ENCODE measurements around the gene CEP43.
A peak's percentile ranks its signal among the peaks of the same experiment; 100 is the strongest.

The CEP43 gene, protein sequence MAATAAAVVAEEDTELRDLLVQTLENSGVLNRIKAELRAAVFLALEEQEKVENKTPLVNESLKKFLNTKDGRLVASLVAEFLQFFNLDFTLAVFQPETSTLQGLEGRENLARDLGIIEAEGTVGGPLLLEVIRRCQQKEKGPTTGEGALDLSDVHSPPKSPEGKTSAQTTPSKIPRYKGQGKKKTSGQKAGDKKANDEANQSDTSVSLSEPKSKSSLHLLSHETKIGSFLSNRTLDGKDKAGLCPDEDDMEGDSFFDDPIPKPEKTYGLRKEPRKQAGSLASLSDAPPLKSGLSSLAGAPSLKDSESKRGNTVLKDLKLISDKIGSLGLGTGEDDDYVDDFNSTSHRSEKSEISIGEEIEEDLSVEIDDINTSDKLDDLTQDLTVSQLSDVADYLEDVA

DNA sequence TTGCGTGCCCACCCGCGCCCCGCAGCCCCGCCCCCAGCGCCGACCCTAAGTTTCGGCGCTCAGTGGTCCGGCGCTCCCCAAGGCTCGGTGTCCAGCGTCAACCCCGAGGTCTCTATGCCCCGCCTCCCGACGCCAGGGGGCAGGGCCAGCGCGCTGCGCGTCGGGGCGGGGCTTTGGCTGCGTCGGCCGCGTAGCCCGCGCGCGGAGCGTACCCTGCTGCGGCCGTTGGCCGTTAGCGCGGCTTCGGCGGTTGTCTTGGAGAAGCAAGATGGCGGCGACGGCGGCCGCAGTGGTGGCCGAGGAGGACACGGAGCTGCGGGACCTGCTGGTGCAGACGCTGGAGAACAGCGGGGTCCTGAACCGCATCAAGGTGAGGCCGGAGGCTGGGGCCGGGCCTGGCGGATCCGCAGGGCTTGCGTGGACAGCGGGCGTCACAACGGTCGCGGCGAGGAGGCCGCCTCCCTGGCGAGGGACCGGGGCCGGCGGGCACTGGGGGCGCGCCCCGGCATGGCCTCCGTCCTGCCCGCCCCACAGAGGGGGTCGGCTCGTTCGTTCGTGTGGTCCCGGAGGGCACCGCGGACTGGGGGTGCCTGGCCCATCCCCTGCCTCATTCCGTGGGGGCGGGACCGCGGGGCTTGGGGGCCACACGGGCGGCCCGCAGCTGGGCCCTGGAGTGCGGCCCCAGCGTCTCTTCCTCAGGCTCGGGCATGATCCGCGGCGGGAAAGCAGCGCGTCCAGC, at the start of gene CEP43:
TSS of gene CEP43 (plus strand) at position 253 of the 739 bp plus-strand sequence. CDS start at position 269, 16 bp downstream.
- DNase-seq: peak; percentile 92 to 96

DNA sequence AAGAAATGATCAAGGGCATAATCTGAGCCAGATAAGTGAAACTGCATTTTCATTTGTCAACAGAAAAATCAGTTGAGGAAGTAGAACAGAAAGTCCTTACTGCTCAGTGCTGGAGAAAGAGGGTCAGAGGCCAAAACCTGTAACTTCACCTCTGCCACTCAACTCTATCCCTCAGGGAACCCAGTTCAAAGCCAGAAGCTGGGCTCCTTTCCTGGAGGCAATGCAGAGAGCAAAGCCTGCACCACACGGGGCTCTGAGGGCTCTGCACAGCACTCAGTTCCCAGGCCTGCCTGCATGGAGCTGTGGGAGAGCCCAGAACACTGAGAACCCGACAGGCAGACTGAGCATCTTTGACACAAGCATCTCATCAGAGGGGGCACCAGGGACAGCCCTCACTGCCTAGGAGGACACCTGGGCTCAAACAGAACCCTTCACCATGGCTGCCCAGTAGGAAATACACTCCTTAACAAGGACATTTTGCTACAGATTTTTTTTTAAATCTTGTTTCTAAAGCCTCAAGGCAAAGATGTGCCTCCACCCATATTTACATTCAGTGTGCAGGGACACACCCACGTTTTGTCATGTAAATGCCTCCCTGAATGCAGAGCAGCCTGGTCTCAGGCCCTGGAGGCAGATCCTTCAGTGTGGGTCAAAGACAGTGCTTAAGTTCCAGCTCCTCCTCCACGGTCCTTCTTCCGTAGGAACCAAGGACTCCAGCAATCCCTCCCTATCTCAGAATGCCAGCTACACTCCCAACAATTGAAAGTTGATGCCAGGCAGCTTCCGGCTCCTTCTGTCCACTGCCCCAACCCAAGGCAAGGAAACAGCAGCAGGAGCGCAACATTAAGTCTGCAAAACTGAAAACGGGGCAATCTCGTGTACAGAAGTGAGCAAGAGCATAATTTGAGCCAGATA, 49.4 kb upstream of the CEP43 start:
- no peak for DNase-seq

DNA sequence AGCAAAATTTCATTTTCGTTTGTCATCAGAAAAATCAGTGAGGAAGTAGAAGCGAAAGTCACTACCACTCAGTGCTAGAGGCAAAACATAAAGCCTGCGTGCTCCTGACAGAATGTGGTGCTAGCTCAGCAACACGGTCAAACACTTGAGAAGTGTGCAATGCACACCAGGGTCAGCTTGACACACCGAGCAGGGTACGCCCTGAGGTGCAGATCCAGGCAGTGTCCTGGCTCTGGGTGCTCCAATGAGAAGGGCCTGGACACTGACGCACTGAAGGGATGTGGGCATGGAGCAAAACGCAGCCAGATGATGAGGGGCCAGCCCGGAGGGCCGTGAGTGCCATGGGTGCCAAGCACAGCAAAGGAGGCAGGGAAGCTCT, 48.8 kb upstream of the CEP43 start:
- no peak for DNase-seq

DNA sequence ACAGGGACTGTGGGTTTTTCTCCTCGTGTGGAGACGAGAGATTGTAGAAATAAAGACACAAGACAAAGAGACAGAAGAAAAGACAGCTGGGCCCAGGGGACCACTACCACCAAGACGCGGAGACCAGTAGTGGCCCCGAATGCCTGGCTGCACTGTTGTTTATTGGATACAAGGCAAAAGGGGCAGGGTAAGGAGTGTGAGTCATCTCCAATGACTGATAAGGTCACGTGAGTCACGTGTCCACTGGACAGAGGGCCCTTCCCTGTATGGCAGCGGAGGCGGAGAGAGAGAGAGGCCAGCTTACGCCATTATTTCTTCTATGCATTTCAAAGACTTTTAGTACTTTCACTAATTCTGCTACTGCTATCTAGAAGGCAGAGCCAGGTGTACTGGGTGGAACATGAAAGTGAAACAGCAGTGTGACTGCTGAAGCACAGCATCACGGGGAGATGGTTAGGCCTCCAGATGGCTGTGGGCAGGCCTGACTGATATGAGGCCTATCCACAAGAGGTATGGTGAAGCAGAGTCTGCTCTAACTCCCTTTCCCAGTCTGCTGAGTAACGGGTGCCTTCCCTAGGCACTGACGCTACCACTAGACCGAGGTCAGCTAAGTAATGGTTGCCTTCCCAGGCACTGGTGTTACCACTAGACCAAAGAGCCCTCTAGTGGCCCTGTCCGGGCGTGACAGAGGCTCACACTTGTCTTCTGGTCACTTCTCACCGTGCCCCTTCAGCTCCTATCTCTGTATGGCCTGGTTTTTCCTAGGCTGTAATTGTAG, 48.1 kb upstream of the CEP43 start:
- DNase-seq: peak; percentile 35 to 47

DNA sequence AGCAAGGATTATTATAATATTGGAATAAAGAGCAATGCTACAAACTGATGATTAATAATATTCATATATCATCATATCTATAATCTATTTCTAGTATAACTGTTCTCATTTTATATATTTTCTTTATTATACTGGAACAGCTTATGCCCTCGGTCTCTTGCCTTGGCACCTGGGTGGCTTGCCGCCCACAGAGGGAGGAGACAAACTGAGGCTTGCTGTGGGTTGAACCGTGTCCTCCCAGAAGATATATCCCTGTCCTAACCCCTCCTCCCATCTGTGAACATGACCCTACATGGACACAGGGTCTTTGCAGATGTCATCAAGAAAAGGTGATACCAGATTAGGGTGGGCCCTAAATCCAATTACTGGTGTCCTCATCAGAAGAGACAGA, 47.5 kb upstream of the CEP43 start:
- DNase-seq: no peak

DNA sequence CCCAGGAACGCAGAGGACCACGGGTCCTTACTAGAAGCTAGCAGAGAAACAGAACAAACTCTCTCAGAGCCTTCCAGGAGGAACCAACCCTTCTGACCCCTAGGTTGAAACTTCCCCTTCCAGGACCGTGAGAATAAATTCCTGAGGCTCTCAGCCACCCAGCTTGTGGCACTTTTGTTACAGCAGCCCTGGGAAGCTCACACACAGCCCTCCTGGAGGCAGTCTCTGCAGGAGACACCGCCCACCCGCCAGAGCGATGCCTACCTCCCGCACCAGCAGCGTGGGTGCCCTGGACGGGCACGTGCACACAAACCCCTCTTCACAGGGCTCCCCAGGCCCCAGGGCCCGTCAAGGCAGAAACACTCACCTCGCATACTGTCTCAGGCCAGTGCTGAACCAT, 47.1 kb upstream of the CEP43 start:
- DNase-seq: no peak

DNA sequence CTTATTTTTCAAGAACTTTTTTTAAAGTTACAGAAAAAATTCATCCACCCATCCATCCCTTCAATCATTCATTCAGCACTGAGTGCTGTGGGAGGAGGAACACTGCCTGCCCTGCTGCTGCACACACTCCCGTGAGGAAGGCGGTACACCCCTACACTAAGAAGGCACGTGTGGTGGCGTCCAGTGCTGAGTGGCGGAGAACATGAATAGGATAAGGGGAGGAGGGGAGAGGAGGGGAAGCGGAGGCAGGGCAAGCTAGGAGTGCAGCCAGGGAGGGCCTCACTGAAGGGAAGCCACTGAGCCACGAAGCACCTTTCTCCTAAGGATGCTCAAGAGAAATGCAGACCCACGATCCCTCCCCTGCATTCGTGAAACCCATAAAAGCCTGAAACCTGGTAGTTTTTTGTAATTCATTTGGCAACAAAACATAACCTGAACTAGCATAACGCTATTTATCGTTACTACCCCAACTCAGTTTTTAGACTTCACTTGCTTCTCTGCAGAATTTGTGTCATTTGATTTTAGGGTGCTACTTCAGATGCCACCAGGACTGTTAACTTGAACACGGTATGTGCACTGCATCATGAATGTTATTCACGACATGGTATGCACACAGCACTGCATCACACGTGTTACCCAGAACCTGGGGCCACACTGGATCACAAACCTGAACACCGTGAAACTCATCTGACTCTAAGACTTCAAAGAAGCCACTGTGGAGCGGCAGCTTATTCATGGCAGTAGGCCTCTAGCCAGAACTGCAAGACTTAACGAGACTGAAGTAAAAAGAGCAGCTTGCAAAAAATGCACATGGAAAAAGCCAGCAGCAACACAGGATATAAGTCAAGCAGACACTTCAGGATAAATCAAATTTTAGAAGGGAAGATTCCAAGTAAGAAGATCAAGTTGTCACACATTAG, 46.4 kb upstream of the CEP43 start:
- no peak for DNase-seq

DNA sequence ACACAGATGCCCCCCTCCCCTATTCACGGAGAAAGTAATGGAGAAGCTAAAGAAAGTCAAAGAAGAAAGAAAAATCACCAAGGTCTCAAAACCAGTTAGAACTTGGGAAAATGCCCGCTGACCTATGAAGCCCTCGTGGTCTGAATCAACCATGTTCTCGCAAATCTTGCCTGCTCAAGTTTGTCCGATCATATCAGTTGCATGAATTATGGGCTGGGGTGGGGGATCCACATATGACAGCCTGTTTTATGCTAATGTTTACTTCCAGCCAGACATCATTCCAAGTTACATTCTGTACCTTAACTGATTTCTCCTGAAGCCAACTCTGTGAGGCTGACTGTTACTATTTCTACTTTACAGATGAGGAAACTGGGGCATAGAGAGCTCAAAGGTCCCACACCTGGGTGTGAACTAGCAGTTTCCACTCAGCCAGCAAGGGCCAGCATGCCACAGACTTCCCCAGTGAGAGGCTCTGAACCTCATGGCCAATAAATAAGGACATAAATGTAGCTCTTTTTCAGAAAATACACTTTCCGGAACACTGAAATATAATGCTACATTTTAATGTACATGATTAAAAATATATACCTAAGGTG, 45.0 kb upstream of the CEP43 start:
- no peak for DNase-seq

DNA sequence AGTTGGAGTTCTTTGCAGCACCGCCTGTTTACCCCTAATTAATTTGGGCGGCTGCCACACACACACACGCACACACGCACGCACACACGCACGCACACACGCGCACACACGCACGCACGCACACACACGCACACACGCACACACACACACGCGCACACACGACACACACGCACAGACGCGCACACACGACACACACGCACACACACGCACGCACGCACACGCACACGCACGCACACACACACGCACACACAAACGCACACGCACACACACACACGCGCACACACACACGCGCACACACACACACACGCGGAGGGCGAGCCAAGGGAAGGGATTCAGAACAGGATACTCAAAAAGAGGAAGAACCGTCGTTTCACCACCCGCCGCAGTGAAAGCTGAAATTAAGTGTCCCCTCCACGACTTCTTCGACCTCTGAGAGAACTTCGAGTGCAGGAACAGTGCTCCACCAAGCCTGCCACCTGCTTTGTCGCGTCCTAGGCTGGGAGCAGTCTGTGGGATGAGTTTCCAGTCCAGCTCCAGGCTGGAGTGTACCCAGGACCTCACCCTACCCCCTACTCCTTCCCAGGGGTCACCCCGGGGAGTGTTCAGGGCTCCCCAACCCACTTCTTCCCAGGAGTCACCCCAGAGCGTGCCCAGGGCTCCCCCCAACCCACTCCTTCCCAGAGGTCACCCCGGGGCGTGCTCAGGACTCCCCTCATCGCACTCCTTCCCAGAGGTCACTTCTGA, 43.9 kb upstream of the CEP43 start:
- DNase-seq: peak; percentile 86 to 87

DNA sequence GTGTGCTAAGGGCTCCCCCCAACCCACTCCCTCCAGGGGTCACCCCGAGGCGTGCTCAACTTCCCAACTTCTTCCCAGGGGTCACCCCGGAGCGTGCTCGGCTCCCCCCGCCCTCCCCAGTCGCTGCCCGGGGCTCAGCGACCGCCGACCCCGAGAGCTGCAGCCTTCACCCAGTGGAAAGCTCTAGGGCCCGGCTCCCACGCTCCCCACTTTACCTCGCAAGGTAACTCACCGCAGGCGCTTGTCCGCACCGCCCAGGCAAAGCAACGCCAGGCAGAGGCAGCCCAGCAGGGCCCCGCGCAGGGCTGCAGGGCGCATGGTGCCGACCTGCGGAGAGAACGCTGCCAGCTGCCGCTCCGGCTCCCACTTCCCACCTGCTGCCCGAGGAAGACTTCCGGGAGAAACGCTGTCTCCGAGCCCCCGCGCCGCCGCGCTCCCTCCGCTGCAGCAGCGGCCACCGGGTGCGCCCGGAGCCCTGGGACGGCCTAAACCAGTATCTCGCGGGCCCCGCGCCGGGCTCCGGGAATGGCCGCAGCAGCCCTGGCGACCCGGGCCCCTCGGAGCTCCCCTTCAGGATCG, 43.2 kb upstream of the CEP43 start:
- DNase-seq: no peak

DNA sequence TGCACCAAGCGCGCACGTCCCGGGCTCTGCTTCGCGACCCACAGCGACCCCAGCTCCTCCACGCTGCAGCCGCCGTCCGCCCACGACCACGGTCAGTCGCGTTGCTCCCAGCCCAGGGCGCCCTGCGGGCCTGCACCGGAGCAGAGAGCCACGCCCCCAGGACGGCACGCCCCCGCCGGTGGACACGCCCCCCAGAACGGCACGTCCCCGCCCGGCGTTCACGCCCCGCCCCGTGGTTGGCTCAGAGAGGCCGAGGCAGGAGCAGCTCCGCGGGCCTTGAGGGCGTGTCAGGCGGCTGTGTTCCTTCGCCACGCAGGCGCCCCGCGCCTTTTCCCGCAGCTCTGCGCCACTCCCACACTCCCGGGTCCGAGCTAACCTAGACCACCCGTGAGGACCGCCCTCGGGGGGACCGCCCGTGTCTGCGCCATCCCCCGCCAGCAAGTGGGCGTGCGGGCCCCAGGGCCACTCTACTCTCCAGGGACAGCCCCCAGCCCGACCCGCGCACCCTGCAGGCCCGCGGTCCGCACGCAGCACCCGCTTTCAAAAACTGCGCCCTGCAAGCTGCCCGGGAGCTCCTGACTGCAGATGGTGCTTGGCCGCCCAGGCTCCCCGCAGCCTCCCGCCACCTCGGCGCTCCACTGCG, 42.6 kb upstream of the CEP43 start, which contains the start of gene RNASET2:
TSS of gene RNASET2 (minus strand) at position 107 of the 643 bp plus-strand sequence. CDS start 368 bp downstream, outside the sequence.
- DNase-seq: peak; percentile 85 to 87

DNA sequence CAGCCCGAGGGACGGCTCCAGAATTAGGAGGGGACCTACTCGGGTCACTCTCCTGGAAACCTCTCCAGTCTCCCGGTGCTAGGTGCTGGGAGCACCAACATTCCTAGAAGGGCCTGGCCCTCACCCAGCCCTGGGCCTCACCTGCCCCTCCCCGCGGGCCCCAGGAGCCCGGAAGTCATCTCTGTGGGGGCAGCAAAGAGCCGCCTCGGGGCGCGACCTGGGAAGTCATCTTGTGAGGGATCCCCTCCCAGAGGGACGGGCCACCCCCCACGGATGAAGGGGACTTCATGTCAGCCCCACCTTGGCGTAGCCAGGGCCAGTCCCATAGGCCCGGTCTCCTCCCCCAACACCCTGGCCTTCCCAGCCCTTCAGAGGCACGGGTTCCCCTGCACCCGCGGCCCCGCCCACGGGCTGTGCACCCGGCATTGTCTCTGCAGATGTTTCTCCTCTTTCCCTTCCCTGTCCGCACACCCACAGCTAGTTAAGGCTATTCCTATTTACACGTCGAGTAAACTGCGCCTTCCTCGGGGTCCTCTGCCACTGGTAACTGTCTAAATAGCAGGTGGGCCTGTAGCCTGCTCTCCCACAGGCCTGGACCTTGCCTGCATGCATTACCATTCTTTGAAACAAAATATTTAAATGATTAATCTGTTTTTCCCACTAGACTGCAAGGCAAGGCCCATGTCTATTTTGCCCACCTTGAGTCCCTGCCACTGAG, 42.0 kb upstream of the CEP43 start:
- peak; percentile 63 to 68 for DNase-seq

DNA sequence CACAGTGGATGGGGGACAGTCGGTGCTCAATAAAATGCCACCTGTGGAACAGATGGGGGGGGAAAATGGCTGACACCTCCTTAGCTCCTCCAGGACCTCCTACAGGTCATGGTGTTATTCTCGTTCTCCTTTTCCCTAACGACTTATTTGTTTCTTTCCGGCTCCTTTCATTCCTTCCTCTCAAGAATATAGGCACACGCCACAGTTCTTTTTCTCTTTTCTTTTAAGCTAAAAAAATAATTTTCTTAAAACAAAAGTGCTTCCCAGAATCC, 41.5 kb upstream of the CEP43 start:
- DNase-seq: no peak

DNA sequence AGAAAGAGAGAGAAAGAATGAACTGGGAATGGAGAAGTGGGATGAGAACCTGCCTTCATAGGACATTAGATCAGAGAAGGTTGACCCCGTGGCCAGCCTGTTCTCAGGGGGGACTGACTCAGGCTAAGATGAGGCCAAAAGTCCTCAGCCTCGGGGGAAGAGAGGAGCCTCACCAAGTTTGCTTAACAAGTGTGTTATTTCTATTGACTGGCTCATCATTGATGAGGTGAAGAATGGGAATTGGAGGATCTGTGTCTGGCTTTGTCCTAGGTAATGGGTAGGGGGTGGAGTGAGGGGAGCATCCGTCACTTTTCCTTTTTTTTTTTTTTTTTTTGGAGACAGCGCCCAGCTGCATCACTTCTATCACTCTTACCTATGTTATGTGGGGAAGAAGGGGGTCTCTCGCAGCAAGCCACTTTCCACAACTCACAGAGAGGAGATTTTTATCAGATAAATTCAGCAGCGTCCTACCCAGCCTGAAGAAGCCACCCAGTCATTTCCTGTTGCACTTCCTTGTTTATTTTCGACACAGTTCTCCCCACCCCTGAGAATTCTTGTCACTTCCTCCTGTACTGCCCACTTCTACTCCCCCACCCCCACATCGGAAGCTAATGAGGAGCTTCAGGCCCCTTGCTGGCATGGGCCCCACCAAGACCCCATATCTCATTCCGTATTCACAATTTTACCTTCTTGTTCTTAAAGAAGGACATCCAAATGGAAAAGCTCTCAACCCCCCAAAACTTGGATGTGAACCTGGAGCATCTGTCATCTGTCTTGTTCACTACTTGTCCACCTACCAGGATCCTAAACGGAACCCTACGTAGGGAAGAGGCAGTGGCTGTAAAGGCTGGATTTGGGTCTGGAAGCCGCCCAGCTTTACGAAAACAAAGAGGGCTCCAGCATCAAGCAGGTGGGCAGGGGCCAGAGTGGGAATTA, 40.0 kb upstream of the CEP43 start:
- DNase-seq: peak; percentile 79 to 80

DNA sequence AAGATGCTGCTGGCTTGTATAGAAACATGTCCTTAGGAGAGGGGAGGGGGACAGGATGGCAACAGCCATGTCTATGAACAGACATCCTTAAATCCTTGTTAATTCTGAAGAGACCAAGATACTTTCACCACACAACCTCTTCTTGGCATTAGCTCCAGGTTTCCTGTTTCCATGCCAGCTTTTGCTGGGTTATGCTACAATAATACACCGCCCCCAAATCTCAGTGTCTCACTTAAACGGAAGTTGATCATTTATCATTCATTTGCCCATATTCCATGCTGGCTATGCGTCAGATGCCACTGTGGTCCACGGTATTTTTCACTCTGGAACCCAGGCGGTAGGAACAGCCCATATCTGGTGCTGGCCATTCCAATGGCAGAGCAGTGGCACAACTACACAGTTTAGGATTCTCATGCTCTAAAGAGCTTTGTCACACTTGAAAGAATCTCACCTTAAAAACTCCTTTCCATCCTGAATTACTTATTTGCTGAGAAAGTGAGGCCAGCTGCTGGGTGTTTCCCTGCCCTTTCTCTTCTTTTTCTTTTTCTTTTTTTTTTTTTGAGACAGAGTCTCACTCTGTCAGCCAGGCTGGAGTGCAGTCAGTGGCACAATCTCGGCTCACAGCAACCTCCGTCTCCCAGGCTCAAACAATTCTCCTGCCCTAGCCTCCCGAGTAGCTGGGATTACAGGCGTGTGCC, 39.1 kb upstream of the CEP43 start:
- no peak for DNase-seq

DNA sequence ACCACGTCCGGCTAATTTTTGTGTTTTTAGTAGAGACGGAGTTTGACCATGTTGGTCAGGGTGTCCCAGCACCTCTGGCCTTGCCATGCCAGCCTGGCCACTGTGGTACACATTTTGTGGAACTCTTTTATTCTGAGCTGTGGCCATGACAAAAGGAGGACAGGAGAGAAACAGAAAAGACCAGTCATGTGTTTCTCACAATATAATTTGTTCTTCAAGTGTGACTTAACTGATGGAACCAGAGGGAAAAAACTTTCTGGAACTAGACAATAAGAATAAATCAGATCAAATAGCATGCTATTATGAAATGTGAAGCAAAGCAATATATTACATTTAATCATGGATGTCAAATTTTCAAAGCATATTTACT, 38.6 kb upstream of the CEP43 start:
- no peak for DNase-seq

DNA sequence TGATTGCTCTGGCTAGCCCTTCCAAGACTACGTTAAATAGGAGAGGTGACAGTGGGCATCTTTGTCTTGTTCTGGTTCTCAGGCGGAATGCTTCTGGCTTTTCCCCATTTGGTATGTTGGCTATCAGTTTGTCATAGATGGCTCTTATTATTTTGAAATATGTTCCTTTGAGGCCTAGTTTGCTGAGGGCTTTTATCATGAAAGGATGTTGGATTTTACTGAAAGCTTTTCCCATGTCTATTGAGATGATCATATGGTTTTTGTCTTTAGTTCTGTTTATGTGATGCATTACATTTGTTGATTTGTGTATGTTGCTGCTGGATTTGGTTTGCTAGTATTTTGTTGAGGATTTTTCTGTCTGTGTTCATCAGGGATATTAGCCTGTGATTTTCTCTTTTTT, 32.9 kb upstream of the CEP43 start:
- DNase-seq: no peak
